Heart left ventricle (tissue), 13 donors: Measurements from ENCODE around the gene NECTIN2.
"Not testable (repeated sequence)": the region's sequence is repeated elsewhere in the genome, so short reads cannot be mapped to it uniquely, and the experiment has no call there.

Experiments
- CTCF ChIP-seq, 12 donors: fragments of 200-600 bp; sonication (generic) in 4 of 12; IDR thresholded peaks; one replicate each; pipeline versions ENCODE4 v1.5.0 to v1.8.0; 2018 to 2022; ENCODE audit warnings: antibody characterized with exemption in 12 of 12, mild to moderate bottlenecking in 5 of 12
- POLR2A ChIP-seq, 2 donors: fragments of 450-650 bp; IDR thresholded peaks; one replicate each; pipeline ENCODE4 v1.6.1; 2017; ENCODE audit warnings: antibody characterized with exemption in 2 of 2, mild to moderate bottlenecking in 2 of 2, moderate library complexity in 2 of 2
- donor health status: ischemic (EF 13 %, LVEDD 7.1; RV severe dilation, severe dysfunction).
- donor health status: DM: no; HTN: yes; CAD: no.
- donor health status: DM: no; HTN: no; CAD: no.
- donor health status: ischemic (EF 25% LVEDD 6.9; RV normal size, moderate dysfunction).
- donor health status: ischemic (EF 25% LVEDD 5.7; RV mildly dilated, moderate dysfunction).
- donor health status: ischemic (EF 35%, LVEDD 5.7; RV mildly dilated, moderate dysfunction).
- donor health status: nonischemic (EF 11% LVEDD 7.7; RV severe dilation, severe dysfunction).
- donor health status: DM: yes; HTN: yes; CAD: no.
- donor health status: PGD.
- donor health status: ischemic (EF 29% LVEDD 5.4; RV normal size, mild dysfunction).
- donor health status: nonischemic (EF 23%, LVEDD 6.1; RV moderate dilation, normal function).

GRCh38 chr19:44914433-44915206, 68.5 kb downstream of the NECTIN2 start, which contains the start of gene APOC1:
- TF ChIP-seq CTCF, POLR2A (IDR thresholded peaks at IDR 0.05): not testable (repeated sequence)
